ENCODE results near the gene DOCK6. TPM values are rescaled to one million over a fixed set of nuclear protein-coding genes. Genes with fewer than 3 reads are reported as not detected.

DOCK6 gene
- total RNA-seq, 1 donor from 2014 or later: 7.7 TPM

GRCh38 chr19:11274533-11275086 is 12.3 kb upstream of the DOCK6 start:
- no peak for ATAC-seq (ENCODE audit: low read depth)
- intact Hi-C loops (cut with micrococcal nuclease): no loop called here
- no peak overlapping the region for H3K4me3 Mint-ChIP-seq
- H3K27ac Mint-ChIP-seq: no peak overlapping the region
- peaks cover 2% of the 10 kb centered on the region for H3K4me1 Mint-ChIP-seq
- H3K9me3 Mint-ChIP-seq: peaks cover under 1% of the 10 kb centered on the region
- no peaks in the 10 kb centered on the region for H3K36me3 Mint-ChIP-seq (ENCODE audit: low read depth)
- H3K27me3 Mint-ChIP-seq: peaks cover 18% of the 10 kb centered on the region
- CTCF ChIA-PET: no interaction called here
- POLR2A ChIA-PET: no interaction called here
- no peak for TF ChIP-seq CTCF (IDR thresholded peaks at IDR 0.05)
- no peak for DNase-seq

- Mint-ChIP-seq H3K9me3 (no peaks in the 10 kb centered on the region), H3K4me1 (no peaks in the 10 kb centered on the region), H3K4me3 (no peak overlapping the region), H3K27ac (no peak overlapping the region), H3K36me3 (ENCODE audit: low read depth) (no peaks in the 10 kb centered on the region), H3K27me3 (peaks cover 17% of the 10 kb centered on the region)
- ChIA-PET POLR2A (no interaction called here), CTCF (no interaction called here)
- intact Hi-C loops (cut with micrococcal nuclease): no loop called here
- no peak for ATAC-seq (ENCODE audit: low read depth)
- no peak for DNase-seq
- no peak for TF ChIP-seq CTCF (IDR thresholded peaks at IDR 0.05)
Observed at GRCh38 chr19:11273989-11274388, 11.7 kb upstream of the DOCK6 start.

GRCh38 chr19:11273296-11273695 is 11.0 kb upstream of the DOCK6 start:
- no peak for DNase-seq

GRCh38 chr19:11269408-11269807 is 7.1 kb upstream of the DOCK6 start:
- no peaks in the 10 kb centered on the region for H3K4me1 Mint-ChIP-seq
- intact Hi-C loops (cut with micrococcal nuclease): no loop called here
- ChIA-PET CTCF (no interaction called here), POLR2A (no interaction called here)
- H3K36me3 Mint-ChIP-seq (ENCODE audit: low read depth): no peaks in the 10 kb centered on the region
- no peaks in the 10 kb centered on the region for H3K9me3 Mint-ChIP-seq
- H3K27ac Mint-ChIP-seq: no peak overlapping the region
- DNase-seq (no peak), ATAC-seq (ENCODE audit: low read depth) (no peak)
- peaks cover 13% of the 10 kb centered on the region for H3K27me3 Mint-ChIP-seq
- no peak for TF ChIP-seq CTCF (IDR thresholded peaks at IDR 0.05)
- H3K4me3 Mint-ChIP-seq: no peak overlapping the region

More at GRCh38 chr19:11273296-11273695, 11.0 kb upstream of the DOCK6 start:
- no peaks in the 10 kb centered on the region for H3K36me3 Mint-ChIP-seq (ENCODE audit: low read depth)
- POLR2A ChIA-PET: no interaction called here
- H3K4me1 Mint-ChIP-seq: no peaks in the 10 kb centered on the region
- no peak overlapping the region for H3K27ac Mint-ChIP-seq
- no peaks in the 10 kb centered on the region for H3K9me3 Mint-ChIP-seq
- H3K4me3 Mint-ChIP-seq: no peak overlapping the region
- CTCF ChIA-PET: no interaction called here
- peaks cover 20% of the 10 kb centered on the region for H3K27me3 Mint-ChIP-seq
- TF ChIP-seq CTCF (IDR thresholded peaks at IDR 0.05): no peak
- intact Hi-C loops (cut with micrococcal nuclease): no loop called here
- ATAC-seq (ENCODE audit: low read depth): no peak

GRCh38 chr19:11268783-11269267 is 6.5 kb upstream of the DOCK6 start:
- H3K27me3 Mint-ChIP-seq: peaks cover 13% of the 10 kb centered on the region
- DNase-seq: no peak
- no peak overlapping the region for H3K4me3 Mint-ChIP-seq
- no peak for TF ChIP-seq CTCF (IDR thresholded peaks at IDR 0.05)
- H3K36me3 Mint-ChIP-seq (ENCODE audit: low read depth): no peaks in the 10 kb centered on the region
- H3K4me1 Mint-ChIP-seq: no peaks in the 10 kb centered on the region
- no peak overlapping the region for H3K27ac Mint-ChIP-seq
- ChIA-PET CTCF (no interaction called here), POLR2A (no interaction called here)
- no peaks in the 10 kb centered on the region for H3K9me3 Mint-ChIP-seq
- intact Hi-C loops (cut with micrococcal nuclease): no loop called here
- no peak for ATAC-seq (ENCODE audit: low read depth)
